ENCODE data around the gene AKNA. TPM values are rescaled to one million over a fixed set of nuclear protein-coding genes. Genes with fewer than 3 reads are reported as not detected.

Gene AKNA
- total RNA-seq, 2 donors from 2014 or later, result 12.2 to 15.4 TPM

- Mint-ChIP-seq H3K4me3 (no peak overlapping the region), H3K9me3 (no peaks in the 10 kb centered on the region), H3K4me1 (peaks cover 15% of the 10 kb centered on the region), H3K27me3 (ENCODE audit: insufficient read depth) (no peaks in the 10 kb centered on the region), H3K36me3 (ENCODE audit: low read depth) (no peaks in the 10 kb centered on the region), H3K27ac (no peak overlapping the region)
- peak overlapping the region; percentile 60 for H3K27ac ChIP-seq (ENCODE audit: low read depth, low read length)
- 83 to 93% methylated on average over 1 to 2 of the region's 2 CpGs for WGBS, 2 experiments (ENCODE audit: insufficient coverage in 1 of 2, insufficient read length in 1 of 2)
- TF ChIP-seq, protein P1, sequence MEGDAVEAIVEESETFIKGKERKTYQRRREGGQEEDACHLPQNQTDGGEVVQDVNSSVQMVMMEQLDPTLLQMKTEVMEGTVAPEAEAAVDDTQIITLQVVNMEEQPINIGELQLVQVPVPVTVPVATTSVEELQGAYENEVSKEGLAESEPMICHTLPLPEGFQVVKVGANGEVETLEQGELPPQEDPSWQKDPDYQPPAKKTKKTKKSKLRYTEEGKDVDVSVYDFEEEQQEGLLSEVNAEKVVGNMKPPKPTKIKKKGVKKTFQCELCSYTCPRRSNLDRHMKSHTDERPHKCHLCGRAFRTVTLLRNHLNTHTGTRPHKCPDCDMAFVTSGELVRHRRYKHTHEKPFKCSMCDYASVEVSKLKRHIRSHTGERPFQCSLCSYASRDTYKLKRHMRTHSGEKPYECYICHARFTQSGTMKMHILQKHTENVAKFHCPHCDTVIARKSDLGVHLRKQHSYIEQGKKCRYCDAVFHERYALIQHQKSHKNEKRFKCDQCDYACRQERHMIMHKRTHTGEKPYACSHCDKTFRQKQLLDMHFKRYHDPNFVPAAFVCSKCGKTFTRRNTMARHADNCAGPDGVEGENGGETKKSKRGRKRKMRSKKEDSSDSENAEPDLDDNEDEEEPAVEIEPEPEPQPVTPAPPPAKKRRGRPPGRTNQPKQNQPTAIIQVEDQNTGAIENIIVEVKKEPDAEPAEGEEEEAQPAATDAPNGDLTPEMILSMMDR (conservative IDR thresholded peaks at IDR 0.05), result no peak
- peaks cover 2% of the 10 kb centered on the region for H3K4me1 ChIP-seq (ENCODE audit: control insufficient read depth, insufficient read depth, low read length)
- no peak overlapping the region for H3K9ac ChIP-seq (ENCODE audit: extremely low read depth, low read length, poor library complexity, severe bottlenecking)
- no peak overlapping the region for H3K4me3 ChIP-seq (ENCODE audit: low read length)
- no peaks in the 10 kb centered on the region for H3K9me3 ChIP-seq (ENCODE audit: control insufficient read depth, low read length)
- no peaks in the 10 kb centered on the region for H3K27me3 ChIP-seq (ENCODE audit: control insufficient read depth, insufficient read depth, low read length, poor library complexity, severe bottlenecking)
- no peak for DNase-seq
- H3K36me3 ChIP-seq (ENCODE audit: control insufficient read depth, insufficient read depth, low read length), result no peaks in the 10 kb centered on the region
These were observed 29.1 kb upstream of the AKNA start for GRCh38 chr9:114416906-114417305.

DNA sequence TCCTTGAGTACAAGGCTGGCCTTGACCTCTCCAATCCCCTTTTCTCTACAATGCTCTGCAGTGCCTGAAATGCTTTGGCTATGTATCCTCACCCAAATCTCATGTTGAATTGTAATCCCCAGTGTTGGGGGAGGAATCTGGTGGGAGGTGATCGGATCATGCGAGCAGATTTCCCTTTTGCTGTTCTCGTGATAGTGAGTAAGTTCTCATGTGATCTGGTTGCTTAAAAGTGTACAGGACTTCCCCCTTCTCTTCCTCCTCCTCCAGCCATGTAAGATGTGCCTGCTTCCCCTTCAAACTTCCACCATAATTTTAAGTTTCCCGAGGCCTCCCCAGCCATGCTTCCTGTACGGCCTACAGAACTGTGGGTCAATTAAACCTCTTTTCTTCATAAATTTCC, 28.5 kb upstream of the AKNA start:
- H3K36me3 Mint-ChIP-seq (ENCODE audit: low read depth), result no peaks in the 10 kb centered on the region
- H3K27ac ChIP-seq (ENCODE audit: low read depth, low read length), result no peak overlapping the region
- H3K4me1 Mint-ChIP-seq, result peaks cover 15% of the 10 kb centered on the region
- no peak for DNase-seq
- H3K4me3 Mint-ChIP-seq, result no peak overlapping the region
- no peaks in the 10 kb centered on the region for H3K9me3 ChIP-seq (ENCODE audit: control insufficient read depth, low read length)
- no peaks in the 10 kb centered on the region for H3K9me3 Mint-ChIP-seq
- no peaks in the 10 kb centered on the region for H3K36me3 ChIP-seq (ENCODE audit: control insufficient read depth, insufficient read depth, low read length)
- H3K9ac ChIP-seq (ENCODE audit: extremely low read depth, low read length, poor library complexity, severe bottlenecking), result no peak overlapping the region
- TF ChIP-seq, protein P1 (conservative IDR thresholded peaks at IDR 0.05), result no peak
- H3K4me3 ChIP-seq (ENCODE audit: low read length), result no peak overlapping the region
- H3K4me1 ChIP-seq (ENCODE audit: control insufficient read depth, insufficient read depth, low read length), result peaks cover 2% of the 10 kb centered on the region
- H3K27me3 Mint-ChIP-seq (ENCODE audit: insufficient read depth), result no peaks in the 10 kb centered on the region
- H3K27ac Mint-ChIP-seq, result no peak overlapping the region
- H3K27me3 ChIP-seq (ENCODE audit: control insufficient read depth, insufficient read depth, low read length, poor library complexity, severe bottlenecking), result no peaks in the 10 kb centered on the region
- 90 to 100% methylated on average over 4 to 5 of the region's 5 CpGs for WGBS, 2 experiments (ENCODE audit: insufficient coverage in 1 of 2, insufficient read length in 1 of 2)

DNA sequence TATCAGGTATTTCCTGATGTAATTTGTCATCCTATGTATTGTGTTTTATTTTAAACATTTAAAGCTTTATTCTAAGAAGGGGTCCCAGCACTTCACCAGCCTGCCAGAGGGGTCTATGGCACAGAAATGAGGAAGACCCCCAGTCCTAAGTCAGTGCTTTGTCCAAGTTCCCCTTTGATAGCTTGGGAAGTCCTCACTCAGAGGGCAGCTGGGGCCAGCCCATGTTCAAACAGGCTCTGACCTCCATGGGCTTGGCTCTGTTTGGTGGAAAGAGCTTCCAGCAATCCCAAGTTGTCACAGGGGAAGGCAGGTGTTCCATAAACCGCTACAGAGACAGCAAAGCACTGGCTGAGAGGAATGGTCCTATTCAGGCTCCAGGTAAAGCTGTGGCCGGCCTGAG, 26.6 kb upstream of the AKNA start:
- Histone ChIP-seq H3K27ac (ENCODE audit: low read depth, low read length) (no peak overlapping the region), H3K4me3 (ENCODE audit: low read length) (no peak overlapping the region), H3K9me3 (ENCODE audit: control insufficient read depth, low read length) (no peaks in the 10 kb centered on the region), H3K36me3 (ENCODE audit: control insufficient read depth, insufficient read depth, low read length) (no peaks in the 10 kb centered on the region), H3K27me3 (ENCODE audit: control insufficient read depth, insufficient read depth, low read length, poor library complexity, severe bottlenecking) (no peaks in the 10 kb centered on the region), H3K4me1 (ENCODE audit: control insufficient read depth, insufficient read depth, low read length) (peaks cover 2% of the 10 kb centered on the region), H3K9ac (ENCODE audit: extremely low read depth, low read length, poor library complexity, severe bottlenecking) (no peak overlapping the region)
- Mint-ChIP-seq H3K4me3 (no peak overlapping the region), H3K27me3 (ENCODE audit: insufficient read depth) (no peaks in the 10 kb centered on the region), H3K27ac (no peak overlapping the region), H3K9me3 (no peaks in the 10 kb centered on the region), H3K4me1 (peaks cover 17% of the 10 kb centered on the region), H3K36me3 (ENCODE audit: low read depth) (no peaks in the 10 kb centered on the region)
- TF ChIP-seq, protein P1 (conservative IDR thresholded peaks at IDR 0.05), result no peak
- 88 to 100% methylated on average over 1 to 2 of the region's 2 CpGs for WGBS, 2 experiments (ENCODE audit: insufficient coverage in 1 of 2, insufficient read length in 1 of 2)
- DNase-seq, result no peak
